ENCODE data around the gene H1-8.

DNA sequence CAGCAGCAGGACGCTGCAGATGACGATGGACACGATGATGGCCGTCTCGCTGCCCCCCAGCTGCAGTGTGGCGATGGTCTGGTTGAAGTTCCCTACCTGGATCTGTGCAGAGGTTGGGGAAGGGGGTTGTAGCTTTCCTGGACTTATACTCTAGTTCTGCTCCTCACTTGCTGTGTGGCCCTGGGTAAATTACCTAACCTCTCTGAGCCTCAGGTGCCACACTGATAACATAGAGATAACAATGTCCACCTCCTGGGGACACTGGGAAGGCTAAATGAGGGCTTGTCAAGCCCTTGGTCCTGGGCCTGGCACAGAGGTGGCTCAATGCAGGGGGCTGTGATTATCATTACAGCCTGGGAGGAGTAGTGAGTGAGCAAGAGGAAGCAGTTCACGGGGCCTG lies 26.9 kb downstream of the H1-8 start:
- TF ChIP-seq, protein P1, sequence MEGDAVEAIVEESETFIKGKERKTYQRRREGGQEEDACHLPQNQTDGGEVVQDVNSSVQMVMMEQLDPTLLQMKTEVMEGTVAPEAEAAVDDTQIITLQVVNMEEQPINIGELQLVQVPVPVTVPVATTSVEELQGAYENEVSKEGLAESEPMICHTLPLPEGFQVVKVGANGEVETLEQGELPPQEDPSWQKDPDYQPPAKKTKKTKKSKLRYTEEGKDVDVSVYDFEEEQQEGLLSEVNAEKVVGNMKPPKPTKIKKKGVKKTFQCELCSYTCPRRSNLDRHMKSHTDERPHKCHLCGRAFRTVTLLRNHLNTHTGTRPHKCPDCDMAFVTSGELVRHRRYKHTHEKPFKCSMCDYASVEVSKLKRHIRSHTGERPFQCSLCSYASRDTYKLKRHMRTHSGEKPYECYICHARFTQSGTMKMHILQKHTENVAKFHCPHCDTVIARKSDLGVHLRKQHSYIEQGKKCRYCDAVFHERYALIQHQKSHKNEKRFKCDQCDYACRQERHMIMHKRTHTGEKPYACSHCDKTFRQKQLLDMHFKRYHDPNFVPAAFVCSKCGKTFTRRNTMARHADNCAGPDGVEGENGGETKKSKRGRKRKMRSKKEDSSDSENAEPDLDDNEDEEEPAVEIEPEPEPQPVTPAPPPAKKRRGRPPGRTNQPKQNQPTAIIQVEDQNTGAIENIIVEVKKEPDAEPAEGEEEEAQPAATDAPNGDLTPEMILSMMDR (IDR thresholded peaks at IDR 0.05), result no peak
- TF ChIP-seq POLR2A (IDR thresholded peaks at IDR 0.05), result no peak
